ENCODE measurements around the gene TUBG2. TPM values are rescaled to one million over a fixed set of nuclear protein-coding genes. Genes with fewer than 3 reads are reported as not detected.

Gene TUBG2
- total RNA-seq, 1 experiment from 2014 or later, result 26.7 TPM

DNA sequence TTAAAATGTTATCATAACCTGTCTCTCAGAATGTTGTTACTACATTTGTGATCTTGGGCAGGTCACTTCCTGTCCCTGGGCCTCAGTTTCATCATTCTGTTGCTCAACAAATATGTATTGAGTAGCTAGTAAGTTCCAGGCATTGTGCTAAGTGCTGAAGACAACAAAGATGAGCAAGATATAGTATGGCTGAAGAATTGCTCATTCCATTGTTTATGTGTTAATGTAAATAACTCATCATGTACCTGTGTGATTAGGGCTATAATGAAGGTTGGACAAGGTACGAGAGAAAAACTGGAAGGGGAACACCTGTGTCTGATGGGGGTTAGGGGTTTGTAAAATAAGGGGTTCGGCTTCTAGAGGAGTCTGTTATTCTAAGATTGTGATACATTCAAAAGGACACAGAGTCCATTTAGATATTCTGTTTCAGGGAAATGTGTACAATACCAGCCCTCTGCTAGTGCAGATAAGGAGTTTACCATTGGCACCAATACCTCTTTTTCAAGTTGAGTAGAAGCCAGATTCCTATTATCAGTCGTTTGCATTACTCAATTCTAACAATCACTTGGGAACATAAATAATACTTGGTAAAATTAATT, 29.6 kb upstream of the TUBG2 start:
- no peak for ATAC-seq
- H3K4me1 Mint-ChIP-seq, result no peaks in the 10 kb centered on the region
- TF ChIP-seq ZNF416 (CRISPR knock-in tag; IDR thresholded peaks at IDR 0.05) (no peak), MXD4 (CRISPR knock-in tag; IDR thresholded peaks at IDR 0.05; ENCODE audit: borderline replicate concordance) (no peak), NFYB (CRISPR knock-in tag; conservative IDR thresholded peaks at IDR 0.05; ENCODE audit: low read depth) (no peak), GABPB1 (CRISPR knock-in tag; IDR thresholded peaks at IDR 0.05) (peak; percentile 64; the same call in 1 of the 2 replicates), NFE2L1 (CRISPR knock-in tag; IDR thresholded peaks at IDR 0.05) (no peak)
- H3K27ac Mint-ChIP-seq, result no peak overlapping the region
- no peak for DNase-seq (ENCODE audit: low spot score)
- ChIA-PET POLR2A (interaction anchor here (0.8 kb wide), 1 partner anchor 34 kb away, joined by 3 read pairs; no protein-coding TSS in a partner anchor), CTCF (interaction anchor here (1.3 kb wide), 1 partner anchor 51 kb away, joined by 3 read pairs; no protein-coding TSS in a partner anchor)
- H3K27me3 Mint-ChIP-seq (ENCODE audit: low read depth), result no peaks in the 10 kb centered on the region
- H3K9me3 Mint-ChIP-seq, result no peaks in the 10 kb centered on the region
- no peaks in the 10 kb centered on the region for H3K36me3 Mint-ChIP-seq
- H3K4me3 Mint-ChIP-seq, result no peak overlapping the region

DNA sequence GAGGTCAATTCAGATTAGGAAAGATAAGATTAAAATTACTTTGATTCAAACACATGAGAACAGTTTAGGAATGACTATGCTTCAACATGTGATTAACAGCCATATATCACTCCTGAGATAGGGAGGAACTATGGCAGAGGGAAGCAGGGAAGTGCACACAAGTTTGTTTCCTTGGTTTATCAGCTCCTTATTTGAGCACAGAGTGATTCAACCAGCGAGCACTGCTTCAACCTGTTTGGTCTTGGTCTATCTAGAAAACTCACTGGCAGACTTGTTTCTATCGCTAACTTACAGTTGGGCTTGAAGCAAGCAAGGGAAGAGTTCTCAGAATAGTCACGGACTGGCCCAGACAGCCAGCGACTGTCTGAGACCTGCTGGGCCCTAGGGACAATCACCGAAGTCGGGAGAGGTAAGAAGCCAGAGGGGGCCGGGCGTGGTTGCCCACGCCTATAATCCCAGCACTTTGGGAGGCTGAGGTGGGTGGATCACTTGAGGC, 26.1 kb upstream of the TUBG2 start:
- DNase-seq (ENCODE audit: low spot score) (no peak), ATAC-seq (no peak)
- H3K27ac Mint-ChIP-seq, result no peak overlapping the region
- no peak overlapping the region for H3K4me3 Mint-ChIP-seq
- no peak for TF ChIP-seq ZNF396 (CRISPR knock-in tag; IDR thresholded peaks at IDR 0.05; ENCODE audit: borderline replicate concordance)
- TF ChIP-seq ZNF671 (CRISPR knock-in tag; IDR thresholded peaks at IDR 0.05), result no peak
- TF ChIP-seq NFE2L1 (CRISPR knock-in tag; IDR thresholded peaks at IDR 0.05), result no peak
- TF ChIP-seq, protein P1, sequence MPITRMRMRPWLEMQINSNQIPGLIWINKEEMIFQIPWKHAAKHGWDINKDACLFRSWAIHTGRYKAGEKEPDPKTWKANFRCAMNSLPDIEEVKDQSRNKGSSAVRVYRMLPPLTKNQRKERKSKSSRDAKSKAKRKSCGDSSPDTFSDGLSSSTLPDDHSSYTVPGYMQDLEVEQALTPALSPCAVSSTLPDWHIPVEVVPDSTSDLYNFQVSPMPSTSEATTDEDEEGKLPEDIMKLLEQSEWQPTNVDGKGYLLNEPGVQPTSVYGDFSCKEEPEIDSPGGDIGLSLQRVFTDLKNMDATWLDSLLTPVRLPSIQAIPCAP (CRISPR knock-in tag; IDR thresholded peaks at IDR 0.05), result no peak
- no peak for TF ChIP-seq ZNF232 (CRISPR knock-in tag; IDR thresholded peaks at IDR 0.05)
- no peak for TF ChIP-seq ZNF121 (CRISPR knock-in tag; IDR thresholded peaks at IDR 0.05)
- TF ChIP-seq, protein P2, sequence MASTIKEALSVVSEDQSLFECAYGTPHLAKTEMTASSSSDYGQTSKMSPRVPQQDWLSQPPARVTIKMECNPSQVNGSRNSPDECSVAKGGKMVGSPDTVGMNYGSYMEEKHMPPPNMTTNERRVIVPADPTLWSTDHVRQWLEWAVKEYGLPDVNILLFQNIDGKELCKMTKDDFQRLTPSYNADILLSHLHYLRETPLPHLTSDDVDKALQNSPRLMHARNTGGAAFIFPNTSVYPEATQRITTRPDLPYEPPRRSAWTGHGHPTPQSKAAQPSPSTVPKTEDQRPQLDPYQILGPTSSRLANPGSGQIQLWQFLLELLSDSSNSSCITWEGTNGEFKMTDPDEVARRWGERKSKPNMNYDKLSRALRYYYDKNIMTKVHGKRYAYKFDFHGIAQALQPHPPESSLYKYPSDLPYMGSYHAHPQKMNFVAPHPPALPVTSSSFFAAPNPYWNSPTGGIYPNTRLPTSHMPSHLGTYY (CRISPR knock-in tag; IDR thresholded peaks at IDR 0.05), result no peak
- no peaks in the 10 kb centered on the region for H3K4me1 Mint-ChIP-seq
- H3K36me3 Mint-ChIP-seq, result no peaks in the 10 kb centered on the region
- H3K27me3 Mint-ChIP-seq (ENCODE audit: low read depth), result peaks cover 3% of the 10 kb centered on the region; the same call in 1 of the 2 replicates
- POLR2A ChIA-PET, result no interaction called here
- CTCF ChIA-PET, result no interaction called here
- H3K9me3 Mint-ChIP-seq, result no peaks in the 10 kb centered on the region

DNA sequence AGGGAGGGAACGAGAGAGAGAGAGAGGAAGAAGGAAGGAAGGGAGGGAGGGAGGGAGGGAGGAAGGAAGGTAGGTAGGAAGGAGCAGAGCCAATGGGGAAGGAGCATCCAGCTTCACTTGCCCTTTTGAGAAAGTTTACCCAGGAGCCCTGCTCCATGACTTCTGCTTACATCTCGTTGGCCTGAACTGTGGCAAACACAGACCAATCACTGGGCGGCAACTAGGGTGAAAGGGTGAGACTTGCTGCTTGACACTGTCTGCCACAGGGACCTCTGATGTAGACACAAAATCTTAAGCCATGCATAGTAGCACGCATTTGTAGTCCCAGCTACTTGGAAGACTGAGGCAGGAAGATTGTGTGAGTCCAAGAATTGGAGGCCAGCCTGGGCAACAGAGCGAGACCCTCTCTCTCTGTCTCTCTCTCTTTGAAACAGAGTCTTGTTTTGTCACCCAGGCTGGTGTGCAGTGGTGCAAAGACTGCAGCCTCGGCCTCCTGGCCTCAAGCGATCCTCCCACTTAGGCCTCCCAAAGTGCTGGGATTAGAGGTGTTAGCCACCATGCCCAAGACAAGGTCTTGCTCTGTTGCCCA, 19.5 kb upstream of the TUBG2 start:
- Mint-ChIP-seq H3K4me3 (no peak overlapping the region), H3K27ac (no peak overlapping the region), H3K9me3 (no peaks in the 10 kb centered on the region), H3K4me1 (peaks cover 8% of the 10 kb centered on the region), H3K27me3 (ENCODE audit: low read depth) (peaks cover 3% of the 10 kb centered on the region; the same call in 1 of the 2 replicates), H3K36me3 (no peaks in the 10 kb centered on the region)
- no peak for DNase-seq (ENCODE audit: low spot score)
- TF ChIP-seq NR3C1 (CRISPR knock-in tag; conservative IDR thresholded peaks at IDR 0.05; ENCODE audit: low read depth), result no peak
- TF ChIP-seq ZNF263 (CRISPR knock-in tag; IDR thresholded peaks at IDR 0.05; ENCODE audit: low read depth), result no peak
- TF ChIP-seq, protein P3, sequence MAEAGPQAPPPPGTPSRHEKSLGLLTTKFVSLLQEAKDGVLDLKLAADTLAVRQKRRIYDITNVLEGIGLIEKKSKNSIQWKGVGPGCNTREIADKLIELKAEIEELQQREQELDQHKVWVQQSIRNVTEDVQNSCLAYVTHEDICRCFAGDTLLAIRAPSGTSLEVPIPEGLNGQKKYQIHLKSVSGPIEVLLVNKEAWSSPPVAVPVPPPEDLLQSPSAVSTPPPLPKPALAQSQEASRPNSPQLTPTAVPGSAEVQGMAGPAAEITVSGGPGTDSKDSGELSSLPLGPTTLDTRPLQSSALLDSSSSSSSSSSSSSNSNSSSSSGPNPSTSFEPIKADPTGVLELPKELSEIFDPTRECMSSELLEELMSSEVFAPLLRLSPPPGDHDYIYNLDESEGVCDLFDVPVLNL (CRISPR knock-in tag; IDR thresholded peaks at IDR 0.05; ENCODE audit: borderline replicate concordance, low read depth), result no peak
- peak; percentile 53 for ATAC-seq
- ChIA-PET CTCF (interaction anchor here (0.8 to 2.8 kb wide), 2 partner anchors 21 to 30 kb away, joined by 3 to 7 read pairs; partner anchors contain the start of genes RETREG3 and TUBG1), POLR2A (no interaction called here)

DNA sequence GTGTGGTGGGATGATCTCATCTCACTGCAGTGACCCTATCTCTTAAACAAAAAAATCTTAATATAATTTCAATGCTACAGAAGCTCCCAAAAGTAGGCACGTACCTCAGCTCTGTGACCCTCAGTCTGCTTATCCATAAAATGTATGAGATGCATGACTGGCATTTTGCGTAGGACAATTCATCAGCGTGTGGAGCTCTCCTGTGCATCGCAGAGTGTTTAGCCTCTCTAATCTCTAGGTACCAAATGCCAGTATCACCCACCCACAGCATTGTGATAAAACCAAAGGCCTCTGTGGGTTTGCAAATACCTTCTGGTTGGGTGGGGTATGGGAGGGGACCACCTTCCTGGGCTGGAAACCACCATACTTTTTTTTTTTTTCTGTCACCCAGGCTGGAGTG, 19.0 kb upstream of the TUBG2 start:
- DNase-seq (ENCODE audit: low spot score) (no peak), ATAC-seq (no peak)
- H3K27ac Mint-ChIP-seq, result no peak overlapping the region
- H3K36me3 Mint-ChIP-seq, result no peaks in the 10 kb centered on the region
- H3K9me3 Mint-ChIP-seq, result no peaks in the 10 kb centered on the region
- H3K4me3 Mint-ChIP-seq, result no peak overlapping the region
- H3K4me1 Mint-ChIP-seq, result peaks cover 8% of the 10 kb centered on the region
- ChIA-PET POLR2A (no interaction called here), CTCF (interaction anchor here (2.8 kb wide), 1 partner anchor 21 kb away, joined by 7 read pairs; no protein-coding TSS in a partner anchor)
- H3K27me3 Mint-ChIP-seq (ENCODE audit: low read depth), result peaks cover 3% of the 10 kb centered on the region; the same call in 1 of the 2 replicates
- TF ChIP-seq CBFB (CRISPR knock-in tag; IDR thresholded peaks at IDR 0.05; ENCODE audit: low read depth) (no peak), SOX15 (CRISPR knock-in tag; IDR thresholded peaks at IDR 0.05) (no peak), TEAD4 (CRISPR knock-in tag; IDR thresholded peaks at IDR 0.05) (no peak), IRF2 (CRISPR knock-in tag; IDR thresholded peaks at IDR 0.05; ENCODE audit: borderline replicate concordance, low read depth) (no peak), SP1 (CRISPR knock-in tag; conservative IDR thresholded peaks at IDR 0.05) (no peak), ZBTB21 (CRISPR knock-in tag; IDR thresholded peaks at IDR 0.05; ENCODE audit: borderline replicate concordance) (no peak), FOXP1 (CRISPR knock-in tag; IDR thresholded peaks at IDR 0.05; ENCODE audit: borderline replicate concordance) (no peak)
- TF ChIP-seq, protein P1 (CRISPR knock-in tag; IDR thresholded peaks at IDR 0.05), result no peak
- TF ChIP-seq, protein P4, sequence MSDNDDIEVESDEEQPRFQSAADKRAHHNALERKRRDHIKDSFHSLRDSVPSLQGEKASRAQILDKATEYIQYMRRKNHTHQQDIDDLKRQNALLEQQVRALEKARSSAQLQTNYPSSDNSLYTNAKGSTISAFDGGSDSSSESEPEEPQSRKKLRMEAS (CRISPR knock-in tag; IDR thresholded peaks at IDR 0.05), result no peak
- TF ChIP-seq, protein P5, sequence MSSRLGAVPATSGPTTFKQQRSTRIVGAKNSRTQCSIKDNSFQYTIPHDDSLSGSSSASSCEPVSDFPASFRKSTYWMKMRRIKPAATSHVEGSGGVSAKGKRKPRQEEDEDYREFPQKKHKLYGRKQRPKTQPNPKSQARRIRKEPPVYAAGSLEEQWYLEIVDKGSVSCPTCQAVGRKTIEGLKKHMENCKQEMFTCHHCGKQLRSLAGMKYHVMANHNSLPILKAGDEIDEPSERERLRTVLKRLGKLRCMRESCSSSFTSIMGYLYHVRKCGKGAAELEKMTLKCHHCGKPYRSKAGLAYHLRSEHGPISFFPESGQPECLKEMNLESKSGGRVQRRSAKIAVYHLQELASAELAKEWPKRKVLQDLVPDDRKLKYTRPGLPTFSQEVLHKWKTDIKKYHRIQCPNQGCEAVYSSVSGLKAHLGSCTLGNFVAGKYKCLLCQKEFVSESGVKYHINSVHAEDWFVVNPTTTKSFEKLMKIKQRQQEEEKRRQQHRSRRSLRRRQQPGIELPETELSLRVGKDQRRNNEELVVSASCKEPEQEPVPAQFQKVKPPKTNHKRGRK (CRISPR knock-in tag; IDR thresholded peaks at IDR 0.05; ENCODE audit: borderline replicate concordance), result no peak

Data from WTC11 (cell line).